ENCODE data around the gene NUDT16L1. TPM values are rescaled to one million over a fixed set of nuclear protein-coding genes. Genes with fewer than 3 reads are reported as not detected.

Gene NUDT16L1
- 18.5 TPM for polyA plus RNA-seq (2013, experiment 1 of 2; ENCODE audit: insufficient read length)
- 15.2 TPM for polyA plus RNA-seq (2013, experiment 2 of 2; ENCODE audit: insufficient read length)

DNA sequence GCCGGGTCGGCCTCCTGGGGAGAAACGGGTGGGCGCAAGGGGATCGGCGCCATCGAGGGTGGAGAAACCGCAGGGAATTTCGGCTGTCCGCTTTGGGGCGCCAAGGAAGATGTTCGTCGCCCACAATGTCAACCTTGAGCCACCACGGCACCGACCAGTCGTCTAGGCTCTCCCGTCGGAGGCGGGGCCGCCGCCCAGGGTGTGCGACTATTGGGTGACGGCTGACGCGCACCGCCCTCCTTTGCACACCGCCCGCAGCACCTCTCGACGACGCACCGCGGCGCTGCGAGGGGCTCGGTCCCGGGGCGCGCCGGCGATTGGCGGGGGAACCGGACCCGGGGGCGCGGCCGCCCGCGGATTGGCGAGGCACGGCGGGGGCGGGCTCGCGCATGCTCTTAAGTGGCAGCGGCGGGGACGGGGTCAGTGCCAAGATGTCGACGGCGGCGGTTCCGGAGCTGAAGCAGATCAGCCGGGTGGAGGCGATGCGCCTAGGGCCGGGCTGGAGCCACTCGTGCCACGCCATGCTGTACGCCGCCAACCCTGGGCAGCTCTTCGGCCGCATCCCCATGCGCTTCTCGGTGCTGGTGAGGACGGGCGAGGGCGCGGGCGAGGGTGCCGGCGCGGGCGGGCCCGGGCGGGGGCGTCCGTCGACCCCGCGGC, at the start of gene NUDT16L1:
Gene NUDT16L1, plus strand, starts transcription at position 267 of the 660 bp plus-strand sequence. Its CDS starts 165 bp downstream, at position 432.
- DNase-seq: peak; percentile 96

DNA sequence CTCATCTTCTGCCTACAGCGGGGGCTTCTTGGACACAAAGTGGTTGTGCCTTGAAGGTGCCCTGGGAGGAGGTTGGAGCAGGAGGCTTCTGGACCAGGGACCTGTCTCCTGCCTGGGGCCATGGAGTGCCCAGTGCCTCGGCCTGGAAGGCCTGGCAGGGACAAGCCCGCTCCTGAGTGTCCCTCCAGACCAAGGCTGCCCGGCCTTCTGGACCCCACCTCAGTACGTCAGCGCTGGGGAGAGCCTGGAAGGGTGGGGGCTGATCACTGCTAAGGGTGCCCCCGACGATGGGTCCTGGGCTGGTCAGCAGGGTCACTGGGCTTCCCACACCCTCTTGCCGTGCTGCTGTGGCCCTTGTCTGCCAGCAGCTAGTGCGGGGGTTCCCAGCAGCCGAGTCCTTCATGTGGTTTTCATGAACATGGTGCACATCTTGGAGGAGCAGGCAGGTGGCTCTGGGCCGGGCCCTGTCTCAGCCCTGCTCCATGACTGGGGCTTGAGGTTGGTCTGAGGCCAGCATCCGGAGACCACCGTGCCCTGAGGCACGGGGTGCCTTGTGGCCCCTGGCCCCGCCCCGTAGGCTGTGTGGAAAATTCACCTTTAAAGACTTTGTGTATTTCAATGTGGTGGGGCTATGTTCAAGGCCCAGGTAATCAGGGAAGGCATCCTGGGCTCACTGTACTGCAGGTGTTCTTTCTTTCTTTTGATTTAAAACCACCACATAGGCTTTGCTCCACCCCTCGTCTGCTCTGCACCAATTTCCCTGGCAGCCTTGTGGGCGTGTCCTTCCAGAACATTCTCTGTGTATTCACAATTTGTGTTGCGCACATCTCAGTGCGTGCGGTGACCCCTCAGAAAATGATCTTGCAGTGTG, 46.4 kb upstream of the NUDT16L1 start:
- no peak for DNase-seq

DNA sequence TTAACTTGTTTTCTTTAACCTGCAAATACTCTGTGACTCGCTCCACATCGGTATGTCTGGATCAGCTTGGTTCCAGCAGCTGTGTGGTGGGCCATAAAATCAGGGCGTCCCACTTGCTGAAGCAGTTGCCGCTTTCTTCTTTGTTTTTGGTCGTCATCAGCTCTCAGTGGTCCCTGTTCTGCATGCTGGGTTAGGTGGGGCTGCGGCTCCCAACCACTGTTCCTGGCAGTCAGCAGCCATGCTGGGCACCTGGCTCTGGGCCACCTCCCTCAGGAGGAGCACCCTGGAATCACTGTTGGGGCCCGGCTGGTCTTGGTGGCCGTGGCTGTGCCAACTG, 45.8 kb upstream of the NUDT16L1 start:
- no peak for DNase-seq

DNA sequence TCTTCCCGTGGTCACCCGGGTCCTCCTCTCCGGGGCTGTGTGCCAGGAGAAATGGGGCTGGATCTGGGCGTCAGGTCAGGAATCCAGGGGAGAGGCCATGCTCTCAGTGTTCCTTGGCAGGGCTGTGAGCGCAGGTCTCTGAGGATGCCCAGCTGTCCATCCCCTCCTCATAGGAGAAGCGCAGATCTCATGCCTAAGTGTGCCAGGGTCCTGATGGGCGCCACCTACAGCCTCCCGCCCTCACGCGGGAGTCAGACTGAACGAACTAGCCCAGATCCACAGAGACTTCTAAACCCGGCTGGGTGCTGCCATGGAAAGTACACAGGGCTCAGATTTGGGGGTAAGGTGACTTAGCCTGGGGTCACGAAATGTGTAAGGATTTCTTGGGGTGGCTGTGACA, 44.4 kb upstream of the NUDT16L1 start:
- DNase-seq: no peak

- DNase-seq: no peak
Measured at GRCh38 chr16:4649744-4650442, 43.5 kb upstream of the NUDT16L1 start.

DNA sequence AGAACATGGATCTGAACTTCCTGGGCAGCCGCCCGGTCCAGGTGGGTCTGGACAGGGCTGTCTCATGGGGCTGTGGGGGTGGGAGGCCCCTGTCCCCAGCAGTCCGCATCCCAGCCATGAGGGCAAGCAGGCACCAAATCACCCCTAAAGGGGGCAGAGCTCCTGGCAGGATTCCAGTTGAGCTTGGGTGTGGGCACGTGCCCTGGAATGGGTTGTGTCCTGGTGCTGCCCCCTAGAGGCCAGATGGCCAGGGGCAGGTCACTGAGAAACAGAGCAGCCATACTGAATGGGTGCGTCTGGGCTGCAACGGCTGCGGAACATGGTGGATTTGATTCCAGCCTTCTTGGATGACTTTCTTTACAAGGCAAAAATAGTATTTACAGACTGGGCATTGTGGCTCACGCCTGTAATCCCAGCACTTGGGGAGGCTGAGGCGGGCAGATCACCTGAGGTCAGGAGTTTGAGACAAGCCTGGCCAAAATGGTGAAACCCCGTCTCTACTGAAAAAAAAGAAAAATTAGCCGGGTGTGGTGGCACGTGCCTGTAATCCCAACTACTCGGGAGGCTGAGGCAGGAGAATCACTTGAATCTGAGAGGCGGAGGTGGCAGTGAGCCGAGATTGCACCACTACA, 42.8 kb upstream of the NUDT16L1 start:
- DNase-seq: peak; percentile 60

GRCh38 chr16:4651827-4652226, 41.5 kb upstream of the NUDT16L1 start:
- DNase-seq: no peak

DNA sequence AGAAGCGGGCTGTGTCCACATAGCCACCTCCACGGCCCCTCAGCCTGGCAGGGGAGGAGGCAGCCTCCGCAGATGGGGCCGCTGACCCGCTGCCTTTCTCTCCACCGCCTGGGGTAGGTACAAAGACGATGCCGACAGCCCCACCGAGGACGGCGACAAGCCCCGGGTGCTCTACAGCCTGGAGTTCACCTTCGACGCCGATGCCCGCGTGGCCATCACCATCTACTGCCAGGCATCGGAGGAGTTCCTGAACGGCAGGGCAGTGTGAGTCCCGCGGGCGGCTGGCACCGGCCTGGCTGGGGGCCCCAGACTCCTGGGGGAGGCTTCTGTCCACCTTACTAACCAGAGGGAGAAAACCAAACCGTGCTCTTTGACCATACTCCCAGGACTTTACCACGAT, 40.8 kb upstream of the NUDT16L1 start:
- DNase-seq: no peak

GRCh38 chr16:4654011-4654963, 39.1 kb upstream of the NUDT16L1 start:
- DNase-seq: no peak

GRCh38 chr16:4654964-4655590, 38.3 kb upstream of the NUDT16L1 start:
- DNase-seq: no peak

GRCh38 chr16:4655801-4656200, 37.6 kb upstream of the NUDT16L1 start:
- DNase-seq: no peak

DNA sequence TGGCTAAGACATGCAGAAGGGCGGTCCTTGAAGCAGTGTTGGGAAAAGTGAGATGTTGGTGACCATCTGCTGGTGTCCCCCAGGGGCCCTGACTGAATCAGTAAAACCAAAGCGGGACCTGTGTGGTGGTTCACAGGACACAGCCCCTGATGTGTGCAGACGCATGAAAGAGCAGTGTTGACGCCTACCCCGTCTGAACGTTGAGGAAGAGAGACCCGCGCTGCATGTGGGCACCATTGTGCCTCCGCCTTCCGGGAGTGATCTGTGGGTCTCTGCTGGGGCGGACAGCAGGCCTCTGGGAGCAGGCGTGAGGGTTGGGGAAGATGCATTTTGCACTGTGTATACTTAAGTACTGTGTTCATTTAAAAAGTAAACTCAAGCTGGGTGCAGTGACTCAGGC, 37.1 kb upstream of the NUDT16L1 start:
- no peak for DNase-seq

DNA sequence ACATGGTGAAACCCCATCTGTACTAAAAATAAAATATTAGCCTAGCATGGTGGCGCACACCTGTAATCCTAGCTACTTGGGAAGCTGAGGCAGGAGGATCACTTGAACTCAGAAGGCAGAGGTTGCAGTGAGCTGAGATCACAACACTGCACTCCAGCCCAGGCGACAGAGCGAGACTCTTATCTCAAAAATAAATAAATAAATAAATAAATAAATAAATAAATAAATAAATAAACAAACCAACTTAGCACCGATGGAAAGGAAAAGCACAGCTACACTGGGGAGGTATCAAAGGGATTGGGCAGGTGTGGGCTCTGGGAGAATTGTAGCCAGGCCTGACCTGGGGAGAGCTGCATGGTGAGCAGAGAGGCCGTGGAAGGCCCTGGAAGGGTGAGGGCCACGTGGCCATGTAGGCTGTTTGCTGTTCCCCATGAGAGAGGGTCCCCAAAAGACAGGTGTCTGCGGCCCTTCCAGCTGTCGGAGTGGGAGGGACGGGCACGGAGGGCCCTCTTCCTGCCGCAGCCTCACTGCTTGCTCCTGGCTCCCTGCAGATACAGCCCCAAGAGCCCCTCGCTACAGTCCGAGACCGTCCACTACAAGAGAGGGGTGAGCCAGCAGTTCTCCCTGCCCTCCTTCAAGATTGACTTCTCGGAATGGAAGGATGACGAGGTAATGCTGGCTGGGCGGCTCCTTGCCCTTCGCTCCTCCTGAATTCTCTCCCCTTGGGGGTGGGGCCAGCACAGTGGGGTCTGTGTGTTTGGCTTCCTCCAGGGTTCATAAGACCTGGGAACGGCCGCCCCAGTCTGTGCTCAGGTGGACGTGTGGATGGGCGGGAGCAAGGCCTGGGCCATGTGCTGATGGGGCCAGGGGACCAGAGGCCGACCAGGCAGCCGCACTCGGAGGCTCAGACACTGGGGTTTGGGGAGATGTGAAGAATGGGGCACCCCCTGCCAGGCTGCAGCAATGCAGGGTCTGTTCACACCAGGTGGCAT, 36.4 kb upstream of the NUDT16L1 start:
- DNase-seq: no peak

- no peak for DNase-seq
Measured at GRCh38 chr16:4659363-4660353, 33.7 kb upstream of the NUDT16L1 start.

GRCh38 chr16:4660454-4661007, 32.8 kb upstream of the NUDT16L1 start:
- DNase-seq: peak; percentile 43

DNA sequence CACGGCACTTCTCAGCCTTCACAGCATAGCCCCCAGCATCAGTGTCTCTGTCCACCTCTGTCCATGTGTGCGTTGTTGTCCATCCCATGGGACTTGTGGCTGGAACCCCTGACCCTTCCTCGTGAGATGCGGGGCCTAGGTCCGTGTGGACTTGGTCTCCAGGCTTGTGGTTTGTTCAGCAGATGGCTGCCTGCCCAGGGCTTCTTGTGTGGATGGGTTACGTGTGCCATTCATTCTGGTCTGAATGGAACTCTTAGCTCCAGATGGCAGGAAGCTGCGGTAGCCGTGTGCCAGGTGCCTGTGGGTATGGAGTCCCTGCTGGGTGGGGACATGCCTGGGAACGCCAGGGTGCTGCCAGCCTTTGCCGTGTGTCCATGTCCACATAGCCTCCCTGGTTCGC, 31.7 kb upstream of the NUDT16L1 start:
- DNase-seq: no peak

DNA sequence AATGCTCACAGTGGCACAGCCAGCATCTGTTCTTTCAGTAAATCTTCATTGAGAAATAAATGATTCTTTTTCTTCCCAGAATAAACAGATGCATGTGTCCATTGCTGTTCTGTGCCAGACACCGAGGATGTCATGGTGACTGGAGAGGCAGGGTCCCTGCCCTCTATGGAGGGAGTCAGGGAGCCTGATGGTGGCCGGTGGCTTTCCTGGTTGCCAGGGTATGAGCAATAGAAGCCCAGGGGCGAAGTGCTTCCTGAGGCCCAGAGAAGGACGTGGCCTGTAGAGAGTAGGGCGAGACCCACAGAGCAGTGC, 29.9 kb upstream of the NUDT16L1 start:
- no peak for DNase-seq

DNA sequence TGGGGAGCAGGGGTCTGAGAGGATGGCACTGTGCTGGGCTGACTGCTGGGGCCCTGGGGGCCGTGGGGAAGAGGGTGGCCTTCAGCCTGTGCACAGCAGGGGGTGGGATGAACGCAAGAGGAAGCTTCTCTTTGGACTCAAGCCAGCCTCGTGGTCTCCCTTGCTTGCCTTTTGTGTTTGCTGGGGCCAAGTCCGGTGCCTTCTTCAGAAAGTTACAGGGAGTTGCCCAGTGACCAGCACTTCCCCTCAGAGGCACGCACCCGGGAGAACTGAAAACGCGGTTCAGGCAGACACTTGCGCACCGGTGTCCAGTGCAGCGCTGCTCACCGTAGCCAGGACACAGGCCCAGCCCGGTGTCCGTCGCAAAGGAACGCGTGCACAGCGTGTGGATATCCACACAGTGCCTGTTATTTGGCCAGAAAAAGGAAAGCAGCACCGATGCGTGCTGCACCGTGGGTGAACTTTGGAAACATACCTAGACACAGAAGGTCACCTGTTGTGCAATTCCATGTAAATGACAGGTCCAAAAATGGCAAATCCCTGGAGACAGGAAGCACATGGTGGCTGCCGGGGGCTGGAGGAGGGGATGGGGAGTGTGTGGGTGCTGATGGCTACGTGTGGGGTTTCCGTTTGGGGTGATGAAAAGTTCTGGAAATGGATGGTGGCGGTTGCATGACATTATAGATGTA, 29.4 kb upstream of the NUDT16L1 start:
- peak; percentile 7 for DNase-seq

Data from fibroblast of skin of back (primary cell).